ENCODE results near the gene POLR3H. TPM values are rescaled to one million over a fixed set of nuclear protein-coding genes. Genes with fewer than 3 reads are reported as not detected.
A peak's percentile ranks its signal among the peaks of the same experiment; 100 is the strongest.
"Not testable (repeated sequence)": the region's sequence is repeated elsewhere in the genome, so short reads cannot be mapped to it uniquely, and the experiment has no call there.

The POLR3H gene
- polyA plus RNA-seq, 4 donors = 30.0 to 37.0 (median 31.2) TPM

DNA sequence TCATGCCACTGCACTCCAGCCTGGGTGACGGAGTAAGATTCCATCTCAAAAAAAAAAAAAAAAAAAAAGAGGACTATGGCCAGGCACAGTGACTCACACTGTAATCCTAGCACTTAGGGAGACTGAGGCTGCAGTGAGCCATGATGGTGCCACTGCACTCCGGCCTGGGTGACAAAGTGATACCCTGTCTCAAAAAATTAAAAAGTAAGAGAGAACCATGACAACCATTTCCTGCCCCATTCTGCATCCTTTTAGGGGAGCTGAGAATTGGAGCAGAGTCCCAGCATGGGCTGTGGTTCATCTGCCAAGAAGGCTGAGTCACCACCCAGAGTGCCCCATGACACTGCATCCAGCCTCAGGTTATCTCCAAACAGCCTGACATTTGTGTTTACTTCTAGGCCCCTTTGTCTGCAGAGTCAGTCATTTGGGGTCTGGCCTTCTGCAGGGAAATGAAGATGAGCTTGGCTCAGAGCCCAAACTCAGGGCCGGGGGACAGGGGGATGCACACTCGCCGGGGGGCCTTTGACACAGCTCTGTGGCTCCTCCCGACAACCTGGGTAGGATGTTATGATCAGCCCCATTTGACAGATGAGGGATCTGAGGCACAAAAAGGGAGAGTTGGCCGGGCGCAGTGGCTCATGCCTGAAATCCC lies 21.3 kb upstream of the POLR3H start:
- no peak for DNase-seq (ENCODE audit: low read depth in 4 of 4, low spot score in 3 of 4)

DNA sequence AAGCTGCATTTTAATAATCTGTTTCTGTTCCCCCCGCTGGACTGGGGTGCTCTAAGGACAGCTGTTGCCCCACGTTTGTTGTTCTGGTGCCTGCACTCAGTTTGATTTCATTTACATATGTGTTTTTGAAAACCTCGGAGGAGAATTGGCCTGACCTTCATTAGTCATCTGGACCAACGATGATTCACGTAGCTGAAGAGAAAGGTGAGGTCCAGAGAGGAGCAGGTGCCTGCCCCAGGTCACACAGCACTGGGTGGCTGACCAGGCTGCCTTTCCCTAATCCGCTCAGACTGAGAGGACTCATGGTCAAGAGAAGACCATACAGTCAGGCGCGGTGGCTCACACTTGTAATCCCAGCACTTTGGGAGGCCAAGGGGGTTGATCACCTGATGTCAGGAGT lies 20.3 kb upstream of the POLR3H start:
- DNase-seq (ENCODE audit: low read depth in 4 of 4, low spot score in 3 of 4) = no peak

DNA sequence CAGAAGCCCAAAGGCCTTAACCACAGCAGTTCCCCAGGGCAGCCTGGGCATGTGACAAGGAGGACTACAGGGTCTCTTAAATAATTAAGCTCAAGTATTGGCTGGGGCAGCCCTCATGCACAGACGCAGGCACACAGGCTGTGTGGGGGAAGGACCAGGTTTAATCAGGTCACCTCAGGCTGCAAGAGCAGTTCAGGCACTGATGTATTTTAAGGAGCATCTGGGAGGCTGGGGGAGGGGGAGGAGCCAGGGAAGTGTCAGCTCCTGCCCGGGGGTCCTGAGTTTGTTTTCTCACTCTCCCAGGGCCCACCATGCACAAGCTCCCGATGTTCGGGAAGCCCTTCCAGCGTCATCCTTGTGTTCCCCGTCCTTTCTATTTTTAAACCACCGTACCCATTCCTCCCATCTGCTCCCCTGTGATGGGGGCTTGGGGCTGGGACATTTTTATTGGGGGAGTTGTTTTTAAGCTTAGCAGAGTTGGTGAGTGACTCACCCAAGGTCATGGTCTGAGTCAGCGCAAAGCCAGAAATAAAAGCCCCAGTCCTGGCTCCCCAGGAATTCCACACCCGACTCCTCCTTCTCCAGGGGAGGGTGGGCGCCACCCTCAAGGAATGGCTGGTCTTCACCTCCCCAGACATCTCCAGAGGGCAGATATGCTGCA lies 18.9 kb upstream of the POLR3H start:
- DNase-seq (ENCODE audit: low read depth in 4 of 4, low spot score in 3 of 4) = no peak

DNA sequence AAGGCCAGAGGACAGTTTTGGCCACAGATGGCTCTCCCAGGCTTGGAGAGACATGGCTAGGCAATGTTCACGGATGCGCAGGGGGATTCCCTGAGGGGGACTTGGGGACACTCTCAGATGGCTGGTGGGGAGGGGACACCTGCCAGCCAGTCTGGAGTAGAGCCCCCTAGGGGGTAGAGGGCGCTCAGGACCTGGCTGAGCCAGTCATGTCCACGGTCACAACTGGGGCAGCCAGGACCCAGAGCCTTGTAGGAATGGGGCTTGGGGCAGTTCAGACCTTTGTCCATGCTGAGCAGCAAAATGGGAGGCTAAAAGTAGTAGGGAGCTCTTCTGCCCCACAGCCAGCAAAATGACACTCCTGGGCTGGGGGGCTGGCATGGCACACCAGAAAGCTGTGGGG lies 18.2 kb upstream of the POLR3H start:
- DNase-seq (ENCODE audit: low read depth in 4 of 4, low spot score in 3 of 4) = no peak

DNA sequence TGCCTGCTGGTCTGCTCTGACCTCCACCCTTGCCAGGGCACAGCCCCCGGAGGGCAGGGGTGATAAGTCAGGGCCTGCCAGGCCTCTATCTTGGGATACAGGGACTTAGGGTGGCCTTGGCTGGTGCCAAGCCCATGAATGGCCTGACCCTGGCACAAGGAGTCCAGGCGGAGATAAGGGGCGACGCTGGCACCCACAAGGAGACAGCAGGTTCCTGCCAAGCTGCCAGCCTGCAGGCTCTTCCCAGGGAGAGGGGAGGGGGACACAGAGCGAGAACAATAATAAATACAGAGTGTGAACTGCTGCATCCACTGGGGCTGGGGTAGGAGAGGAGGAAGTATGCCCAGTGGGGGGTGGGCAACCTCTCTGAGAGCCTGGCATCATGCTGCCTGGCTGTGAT lies 17.5 kb upstream of the POLR3H start:
- DNase-seq (ENCODE audit: low read depth in 4 of 4, low spot score in 3 of 4) = no peak

DNA sequence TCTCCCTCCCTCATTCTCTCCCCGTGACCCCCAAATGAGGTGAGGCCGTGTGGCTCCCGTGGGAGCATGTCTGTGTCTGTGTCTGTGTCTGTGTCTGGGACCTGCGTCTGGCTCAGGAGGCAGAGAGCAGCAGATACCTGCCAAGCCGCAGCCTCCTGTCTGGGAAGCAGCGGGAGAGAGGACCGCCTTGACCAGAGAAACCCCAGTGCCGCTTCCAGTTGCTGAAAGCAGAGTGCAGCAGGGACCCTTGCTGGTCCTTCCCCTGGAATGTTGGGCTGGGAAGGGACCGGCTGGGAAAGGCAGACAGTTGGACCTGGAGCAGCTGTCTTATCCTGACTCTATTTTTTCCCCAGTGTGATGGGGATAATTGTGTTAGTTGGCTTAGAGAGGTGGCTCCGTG lies 17.1 kb upstream of the POLR3H start:
- DNase-seq (ENCODE audit: low read depth in 4 of 4, low spot score in 3 of 4) = no peak

DNA sequence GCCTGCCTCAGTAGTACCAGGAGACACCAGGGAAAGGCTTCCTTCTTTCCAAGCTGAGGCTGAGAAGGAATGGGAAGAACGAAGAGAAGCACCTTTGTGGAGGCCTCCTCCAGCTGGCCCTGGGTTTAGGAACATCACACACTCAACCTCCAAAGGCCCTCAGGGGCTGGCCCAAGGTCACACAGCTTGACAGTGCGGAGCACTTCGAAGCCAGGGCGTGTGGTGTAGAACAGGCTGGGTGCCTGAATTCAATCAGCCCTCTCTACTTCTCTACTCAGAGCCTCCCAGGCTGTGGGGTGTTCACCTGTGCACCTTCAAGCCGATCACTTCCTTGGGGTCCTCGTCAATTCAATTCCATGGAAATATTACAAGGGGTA lies 15.8 kb upstream of the POLR3H start:
- no peak for DNase-seq (ENCODE audit: low read depth in 4 of 4, low spot score in 3 of 4)

DNA sequence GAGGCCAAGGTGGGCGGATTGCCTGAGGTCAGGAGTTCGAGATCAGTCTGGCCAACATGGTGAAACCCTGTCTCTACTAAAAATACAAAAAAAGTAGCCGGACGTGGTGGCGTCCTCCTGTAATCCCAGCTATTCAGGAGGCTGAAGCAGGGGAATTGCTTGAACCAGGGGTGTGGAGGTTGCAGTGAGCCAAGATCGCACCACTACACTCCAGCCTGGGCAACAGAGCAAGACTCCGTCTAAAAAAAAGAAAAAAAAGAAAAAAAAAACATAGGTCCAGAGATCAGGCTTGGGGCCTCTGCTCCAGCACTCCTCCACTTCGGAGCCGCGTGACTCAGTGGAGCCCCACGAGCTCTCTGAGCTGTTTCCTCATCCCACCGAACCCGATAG lies 14.0 kb upstream of the POLR3H start:
- DNase-seq (ENCODE audit: low read depth in 4 of 4, low spot score in 3 of 4) = not testable (repeated sequence)

DNA sequence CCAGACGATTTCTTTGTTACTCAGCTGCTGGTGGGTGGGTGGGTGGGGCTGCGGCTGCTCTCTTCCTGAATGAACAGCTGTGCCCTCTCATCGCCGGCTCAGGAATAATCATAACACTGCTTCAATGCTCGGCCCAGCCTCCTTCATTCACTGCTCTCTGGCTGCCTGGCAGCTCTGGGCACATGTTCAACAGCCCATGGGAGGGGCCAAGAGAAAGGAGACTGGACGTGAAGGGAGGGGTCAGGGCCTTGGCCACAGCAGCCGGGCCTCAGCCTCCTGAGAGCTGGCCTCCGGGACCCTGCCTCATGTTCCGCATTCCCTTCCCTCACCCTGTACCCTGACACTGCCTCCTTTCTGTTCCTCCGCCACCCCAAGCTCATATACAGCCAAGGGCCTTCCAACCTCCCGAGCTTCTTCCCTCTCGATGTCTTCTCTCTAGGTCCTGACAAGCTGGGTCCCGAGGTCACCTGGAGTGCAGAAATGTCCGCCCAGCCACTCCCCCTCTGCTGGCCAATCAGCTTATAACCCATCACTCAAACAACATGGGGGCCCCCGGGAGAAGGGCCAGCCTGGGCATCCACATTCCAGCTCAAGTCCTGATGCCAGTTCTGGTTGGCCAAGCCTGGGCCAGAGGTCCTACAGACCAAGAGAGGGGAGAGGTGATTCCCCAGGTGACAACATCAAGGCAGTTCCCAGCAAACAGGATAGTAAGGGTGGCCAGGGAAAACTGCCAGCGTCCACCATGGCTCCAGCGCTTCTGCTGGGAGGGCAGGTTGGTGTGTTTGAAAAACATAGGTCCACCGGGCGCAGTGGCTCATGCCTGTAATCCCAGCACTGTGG lies 13.4 kb upstream of the POLR3H start:
- peak in 1 of 4 donors; percentile 52 for DNase-seq (ENCODE audit: low read depth in 4 of 4, low spot score in 3 of 4)

DNA sequence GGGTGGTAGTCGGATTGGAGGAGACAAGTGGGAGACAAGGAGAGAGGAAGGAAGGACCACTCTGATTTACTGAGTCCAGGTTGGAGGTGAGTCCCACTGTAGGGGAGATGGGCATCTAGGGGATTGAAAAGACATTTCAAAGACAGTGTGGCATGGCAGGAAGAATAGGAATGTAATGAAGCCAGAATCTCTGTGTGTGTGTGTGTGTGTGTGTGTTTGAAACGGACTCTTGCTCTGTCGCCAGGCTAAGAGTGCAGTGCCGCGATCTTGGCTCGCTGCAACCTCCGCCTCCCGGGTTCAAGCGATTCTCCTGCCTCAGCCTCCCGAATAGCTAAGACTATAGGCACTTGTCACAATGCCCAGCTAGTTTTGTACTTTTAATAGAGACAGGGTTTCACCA lies 12.3 kb upstream of the POLR3H start:
- DNase-seq (ENCODE audit: low read depth in 4 of 4, low spot score in 3 of 4) = no peak

DNA sequence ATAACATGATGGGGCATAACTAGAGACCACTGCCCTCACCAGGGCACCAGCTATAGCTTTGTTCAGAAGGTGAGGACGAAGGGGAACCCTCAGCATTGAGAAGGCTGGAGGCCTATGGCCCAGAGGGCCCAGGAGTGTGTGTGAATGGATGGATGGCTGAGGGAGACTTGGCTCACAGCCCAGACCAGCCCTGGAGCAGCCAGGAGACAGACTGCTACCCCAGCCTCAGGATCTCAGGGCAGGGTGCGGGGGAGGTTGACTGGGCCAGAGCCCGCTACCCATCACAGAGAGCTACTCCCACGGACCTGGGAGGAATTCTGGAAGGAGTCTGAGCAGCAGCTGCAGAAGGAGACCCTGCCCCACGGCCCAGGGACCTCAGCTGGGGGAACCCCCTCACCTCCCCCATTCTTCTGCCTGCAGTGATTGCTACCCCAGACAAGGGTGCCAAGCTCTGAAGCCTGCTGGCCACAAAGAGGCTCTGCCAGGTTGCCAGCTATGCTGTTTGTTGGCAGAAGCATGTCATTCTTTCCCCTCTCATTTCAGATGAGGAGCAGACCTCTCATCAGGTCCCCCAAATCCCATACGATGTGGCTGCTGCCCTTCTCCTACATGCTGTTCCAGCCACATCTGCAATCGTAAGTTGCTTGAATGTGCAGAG lies 11.2 kb upstream of the POLR3H start:
- no peak for DNase-seq (ENCODE audit: low read depth in 4 of 4, low spot score in 3 of 4)

DNA sequence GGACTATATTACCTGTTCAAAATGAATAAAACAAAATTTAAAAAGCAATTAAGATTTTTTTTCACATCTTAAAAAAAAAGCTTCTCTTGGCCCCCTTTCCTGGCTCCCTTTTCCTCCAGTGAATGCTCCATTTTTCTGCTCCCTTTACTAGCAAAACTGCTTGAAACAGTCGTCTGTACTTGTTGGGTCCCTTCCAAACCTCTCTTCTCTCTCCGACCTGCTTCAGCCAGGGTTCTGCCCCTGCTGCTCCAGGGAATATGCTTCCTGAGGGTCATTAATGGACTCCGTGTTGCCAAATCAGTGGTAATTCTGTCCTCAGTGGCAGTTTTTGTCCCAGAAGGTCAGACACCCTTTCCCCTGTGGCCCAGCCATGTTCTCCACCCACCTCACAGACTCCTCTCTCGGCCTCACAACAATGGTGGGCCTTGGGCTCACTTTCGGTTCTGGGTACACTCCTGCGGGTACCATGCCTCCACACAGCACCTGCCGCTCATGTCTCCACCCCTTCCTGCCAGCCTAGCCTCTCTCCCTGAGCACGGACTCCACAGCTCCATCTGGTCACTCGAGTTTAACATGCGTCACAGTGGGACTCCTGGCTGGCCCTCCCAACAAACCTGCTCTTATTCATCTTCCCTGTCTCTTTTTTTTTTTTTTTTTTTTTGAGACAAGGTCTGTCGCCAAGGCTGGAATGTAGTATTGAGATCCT lies 7.8 kb upstream of the POLR3H start:
- no peak for DNase-seq (ENCODE audit: low read depth in 4 of 4, low spot score in 3 of 4)

DNA sequence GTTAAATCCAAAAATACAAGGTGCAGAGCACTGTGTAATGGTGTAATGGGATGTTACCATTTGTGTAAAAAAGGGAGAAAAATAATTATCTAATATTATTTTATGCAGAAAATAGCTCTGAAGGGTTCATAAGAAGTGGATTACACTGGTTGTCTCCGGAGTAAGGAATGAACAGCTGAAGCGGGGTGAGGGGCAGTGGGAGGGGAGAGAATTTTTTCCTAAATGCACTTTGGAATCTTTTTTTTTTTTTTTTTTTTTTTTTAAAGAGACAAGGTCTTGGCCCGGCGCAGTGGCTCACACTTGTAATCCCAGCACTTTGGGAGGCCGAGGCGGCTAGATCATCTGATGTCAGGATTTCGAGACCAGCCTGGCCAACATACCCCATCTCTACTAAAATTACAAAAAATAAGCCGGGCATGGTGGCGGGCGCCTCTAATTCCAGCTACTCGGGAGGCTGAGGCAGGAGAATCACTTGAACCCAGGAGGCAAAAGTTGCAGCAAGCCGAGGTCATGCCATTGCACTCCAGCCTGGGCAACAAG lies 6.8 kb upstream of the POLR3H start:
- no peak for DNase-seq (ENCODE audit: low read depth in 4 of 4, low spot score in 3 of 4)

DNA sequence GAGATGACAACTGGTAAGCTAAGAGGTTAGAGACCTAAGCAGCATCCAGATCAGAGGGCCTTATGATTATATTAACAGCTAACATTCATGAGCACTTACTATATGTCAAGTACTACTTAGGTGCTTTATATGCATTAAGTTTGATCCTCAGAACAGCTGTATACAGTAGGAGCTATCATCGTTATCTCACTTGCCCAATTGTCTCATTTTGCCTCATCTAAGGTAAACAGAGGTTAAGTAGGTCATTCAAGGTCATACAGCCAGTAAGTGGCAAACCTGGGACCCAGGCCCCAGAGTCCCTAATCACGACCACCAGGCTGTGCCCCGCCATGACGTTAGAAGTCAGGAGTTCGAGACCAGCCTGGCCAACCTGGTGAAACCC lies 4.6 kb upstream of the POLR3H start:
- no peak for DNase-seq (ENCODE audit: low read depth in 4 of 4, low spot score in 3 of 4)

DNA sequence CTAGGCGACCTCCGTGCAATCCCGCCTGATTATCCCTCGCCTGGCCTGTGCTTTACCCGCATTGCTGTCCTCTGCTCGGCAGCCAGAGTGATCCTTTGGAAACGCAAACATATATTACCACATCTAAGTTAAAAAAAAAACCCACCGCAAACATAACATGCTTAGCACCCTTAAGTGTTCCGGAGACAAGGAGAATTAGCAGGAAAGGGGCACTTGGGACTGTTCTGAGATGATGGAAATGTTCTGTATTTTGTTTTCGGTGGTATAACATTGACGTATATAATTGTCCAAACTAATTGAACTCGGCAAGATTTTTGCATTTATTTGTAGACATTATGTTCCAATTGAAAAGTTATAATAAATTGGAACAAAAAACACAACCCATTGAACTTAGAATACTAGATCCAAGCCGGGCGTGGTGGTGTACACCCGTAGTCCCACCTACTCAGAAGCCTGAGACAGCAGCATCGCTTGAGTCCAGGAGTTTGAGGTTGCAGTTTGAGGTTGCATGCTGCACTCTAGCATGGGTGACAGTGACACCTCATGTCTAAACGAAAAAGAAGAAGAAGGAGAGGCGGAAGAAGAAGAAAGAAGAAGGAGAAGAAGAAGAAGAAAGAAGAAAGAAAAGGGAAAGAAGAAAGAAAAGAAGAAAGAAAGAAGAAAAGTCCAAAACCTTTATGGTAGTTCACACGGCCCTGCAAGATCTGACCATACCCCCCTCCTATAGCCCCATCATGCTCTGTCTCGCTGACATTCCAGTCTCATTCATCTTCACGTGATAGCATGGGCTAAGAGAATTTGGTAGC lies 604 bp upstream of the POLR3H start:
- DNase-seq (ENCODE audit: low read depth in 4 of 4, low spot score in 3 of 4) = no peak

DNA sequence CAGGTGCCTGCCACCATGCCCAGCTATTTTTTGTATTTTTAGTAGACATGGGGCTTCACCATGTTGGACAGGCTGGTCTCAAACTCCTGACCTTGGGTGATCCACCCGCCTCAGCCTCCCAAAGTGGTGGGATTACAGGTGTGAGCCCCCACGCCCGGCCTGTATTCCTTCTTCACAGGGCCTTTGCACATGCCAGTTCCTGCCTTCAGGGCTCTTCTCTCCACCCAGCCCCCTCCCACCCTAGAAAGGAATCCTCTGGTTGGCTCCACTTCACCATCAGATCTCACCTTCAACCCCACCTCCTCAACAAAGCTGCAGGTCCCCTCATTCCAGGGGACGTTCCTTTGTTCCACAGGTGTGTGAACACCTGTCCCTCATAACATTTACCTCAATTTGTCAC lies 2.0 kb downstream of the POLR3H start:
- DNase-seq (ENCODE audit: low read depth in 4 of 4, low spot score in 3 of 4) = no peak

DNA sequence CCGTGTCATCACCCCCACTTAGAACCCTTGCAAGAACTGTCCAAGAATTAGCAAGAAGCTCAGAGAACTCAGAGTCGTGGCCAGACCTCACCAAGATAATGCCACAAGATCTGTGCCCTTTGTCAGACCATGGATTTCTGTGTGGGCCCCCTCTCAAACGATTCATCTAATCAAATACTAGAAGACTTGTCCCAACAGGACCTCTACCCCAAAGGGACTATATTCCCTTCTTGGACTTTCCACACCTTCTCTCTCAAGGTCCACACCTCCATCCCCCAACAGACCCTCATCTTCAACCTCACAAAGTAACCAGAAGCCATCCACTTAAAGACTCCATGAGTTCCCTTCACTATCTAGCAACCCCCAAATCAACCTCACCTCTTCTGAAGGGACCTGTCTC lies 2.8 kb downstream of the POLR3H start:
- no peak for DNase-seq (ENCODE audit: low read depth in 4 of 4, low spot score in 3 of 4)

DNA sequence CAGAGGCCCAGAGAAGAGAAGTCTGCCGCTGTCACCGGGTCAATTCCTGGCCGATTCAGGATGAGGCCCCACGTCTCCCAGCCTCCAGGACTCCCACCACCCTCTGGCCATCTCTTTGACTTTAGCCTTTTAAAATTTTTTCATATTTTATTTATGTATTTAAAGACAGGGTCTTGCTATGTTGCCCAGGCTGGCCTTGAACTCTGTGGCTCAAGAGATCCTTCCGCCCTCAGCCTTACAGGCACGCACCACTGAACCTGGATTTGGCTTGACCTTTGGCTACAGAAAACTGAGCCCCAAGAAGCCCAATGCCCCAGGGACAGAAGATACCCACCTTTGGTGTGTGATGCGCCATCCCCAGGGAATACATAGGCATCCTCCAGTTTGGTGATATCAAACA lies 3.9 kb downstream of the POLR3H start:
- no peak for DNase-seq (ENCODE audit: low read depth in 4 of 4, low spot score in 3 of 4)

DNA sequence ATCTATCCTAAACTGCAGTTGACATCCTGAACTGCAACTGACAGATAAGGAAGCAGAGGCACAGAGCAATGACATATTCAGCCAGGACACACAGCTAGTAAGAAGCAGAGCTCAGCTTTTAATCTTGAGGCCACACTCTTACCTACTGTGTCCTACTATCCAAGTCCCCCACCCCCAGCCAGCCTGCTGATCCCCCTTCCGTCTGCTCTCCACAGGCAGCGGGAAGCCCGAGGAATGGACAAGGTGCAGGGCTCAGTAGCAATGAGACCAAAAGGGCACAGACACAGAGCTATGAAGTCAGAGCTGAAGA lies 4.3 kb downstream of the POLR3H start:
- DNase-seq (ENCODE audit: low read depth in 4 of 4, low spot score in 3 of 4) = no peak
